Adrenal gland (tissue), 5 donors: ENCODE data around the gene MTAP.

Experiments used
- CTCF ChIP-seq, 6 experiments: fragments of 450-650 bp in 4 of 6; fragments of 200-600 bp in 2 of 6; sonication (generic) in 1 of 6; IDR thresholded peaks; 1 replicate in 5 of 6; 2 replicates in 1 of 6; pipeline versions ENCODE4 v1.5.1 to v1.8.0; 2016 to 2021; ENCODE audit warnings: antibody characterized with exemption in 6 of 6, mild to moderate bottlenecking in 2 of 6, moderate library complexity in 1 of 6
- POLR2A ChIP-seq, 2 donors: fragments of 450-650 bp; IDR thresholded peaks; one replicate each; pipeline ENCODE4 v1.6.1; 2017; ENCODE audit warnings: antibody characterized with exemption in 2 of 2, mild to moderate bottlenecking in 2 of 2, moderate library complexity in 1 of 2
- donor health status: DM: no; HTN: no; CAD: no.

GRCh38 chr9:21817176-21817575 is 14.7 kb downstream of the MTAP start:
- TF ChIP-seq CTCF (IDR thresholded peaks at IDR 0.05) = no peak
- no peak for TF ChIP-seq POLR2A (IDR thresholded peaks at IDR 0.05)
